Stromal cell of bone marrow (primary cell): ENCODE data around the gene CSNK1G2.

Experiments used
- DNase-seq: peaks from one replicate; pipeline ENCODE4 v3.0.0-alpha.2; 2012; ENCODE audit warnings: low read depth

CSNK1G2 gene

DNA sequence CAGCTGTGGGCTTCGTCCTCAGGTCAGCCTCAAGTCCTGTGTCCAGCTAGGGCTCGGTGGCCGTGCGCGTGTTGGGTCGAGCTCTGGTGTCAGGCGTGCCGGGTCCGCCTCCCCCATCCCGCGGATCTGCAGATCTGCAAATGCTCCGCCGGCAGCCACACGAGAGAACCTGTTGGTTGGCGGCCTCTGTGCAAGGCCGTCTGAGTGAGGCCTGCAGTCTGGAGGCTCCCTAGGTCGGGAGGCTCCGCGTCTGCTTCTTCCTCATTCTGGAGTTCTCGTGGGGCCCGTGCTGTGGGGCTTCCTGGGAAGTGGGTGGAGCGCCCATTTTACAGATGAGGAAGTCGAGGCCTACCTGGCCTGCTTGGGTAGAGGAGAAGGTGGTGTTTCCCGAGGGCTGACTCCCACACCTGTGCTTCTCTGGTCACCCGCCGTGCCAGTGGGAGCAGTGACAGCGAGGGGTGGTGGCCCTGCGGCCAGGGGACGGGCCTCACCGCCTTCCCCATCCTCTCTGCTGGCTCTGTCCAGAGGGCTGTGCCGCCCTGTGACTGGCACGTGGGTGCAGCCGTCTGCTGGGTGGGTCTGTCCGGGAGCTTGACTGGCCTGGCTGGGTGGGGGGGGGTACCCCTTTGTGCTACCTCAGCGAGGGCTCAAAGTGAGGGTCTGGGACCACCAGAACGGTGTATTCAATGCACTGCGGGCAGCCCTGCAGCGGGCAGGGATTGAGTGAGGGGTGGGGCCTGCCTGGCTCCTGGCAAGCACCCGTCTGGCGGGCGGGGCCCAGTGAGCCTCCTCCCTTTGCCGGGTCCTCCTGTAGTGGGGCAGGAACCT, 3.3 kb downstream of the CSNK1G2 start:
- no peak for DNase-seq

- no peak for DNase-seq
These were observed 4.1 kb downstream of the CSNK1G2 start for GRCh38 chr19:1944916-1945561.

DNA sequence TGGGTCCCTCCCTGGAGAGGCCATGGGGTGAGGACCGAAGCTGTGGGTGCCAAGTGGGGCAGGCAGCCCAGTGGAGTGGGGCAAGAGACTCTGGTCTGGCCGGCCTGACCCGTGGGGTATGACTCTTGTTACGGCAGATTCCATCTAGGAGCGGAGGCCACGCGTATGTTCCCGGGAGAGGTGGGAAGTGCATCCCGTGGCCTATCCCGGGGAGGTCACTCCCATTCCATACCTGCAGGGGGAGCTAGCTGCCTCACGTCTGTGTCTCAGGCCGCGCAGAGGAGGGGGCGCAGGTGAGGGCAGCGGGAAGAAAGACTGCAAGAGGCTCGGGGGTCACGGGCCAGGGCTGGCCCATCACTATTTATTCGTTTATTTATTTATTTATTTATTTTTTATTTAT, 4.9 kb downstream of the CSNK1G2 start:
- DNase-seq: no peak

DNA sequence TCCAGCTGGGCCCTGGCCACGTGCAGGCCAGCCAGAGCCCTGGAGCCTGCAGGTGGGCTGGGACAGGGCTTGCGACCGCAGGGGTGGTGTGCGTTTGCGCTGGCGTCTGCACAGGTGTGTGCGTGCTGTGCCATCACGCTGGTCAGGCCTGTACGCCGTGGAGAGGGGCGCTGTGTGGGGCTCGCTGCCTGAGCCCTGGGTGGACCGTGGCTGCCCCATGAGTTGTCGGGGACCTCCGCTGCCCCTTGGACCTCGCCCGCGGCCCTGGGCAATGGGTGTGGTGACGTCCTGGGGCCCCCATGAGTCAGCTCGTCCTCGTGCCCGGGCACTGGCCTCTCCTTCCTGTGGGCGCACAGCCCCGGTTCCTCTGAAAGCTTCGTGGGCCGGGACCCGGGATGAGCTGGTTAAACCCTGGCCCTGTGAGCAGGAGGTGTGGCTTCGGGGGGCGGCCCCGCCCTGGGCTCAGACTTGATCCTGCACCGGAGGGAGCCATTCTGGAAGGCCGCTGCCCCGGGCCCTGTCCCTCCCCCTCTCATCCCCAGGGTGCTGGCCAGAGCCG, 6.8 kb downstream of the CSNK1G2 start:
- no peak for DNase-seq

- no peak for DNase-seq
These were observed 8.5 kb downstream of the CSNK1G2 start for GRCh38 chr19:1949304-1950101.

DNA sequence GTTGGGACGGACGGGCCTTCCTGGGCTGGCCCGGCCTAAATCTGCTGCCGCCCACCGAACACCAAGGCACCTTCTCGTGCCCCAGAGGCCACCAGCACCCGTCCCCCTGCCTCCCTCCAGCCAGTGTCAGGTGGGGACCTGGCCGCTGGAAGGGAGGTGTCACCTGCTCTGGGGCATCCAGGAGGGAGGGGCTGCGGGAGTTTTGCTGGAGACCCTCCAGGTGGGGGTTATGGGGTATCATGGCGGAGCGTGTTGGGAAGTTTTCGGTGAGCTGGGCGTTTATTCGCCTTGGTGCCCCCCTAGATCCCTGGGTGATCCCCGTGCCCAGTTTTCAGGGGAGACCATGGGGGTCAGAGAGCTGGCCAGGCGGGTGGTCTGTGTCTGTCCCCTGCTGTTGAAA, 9.7 kb downstream of the CSNK1G2 start:
- no peak for DNase-seq

DNA sequence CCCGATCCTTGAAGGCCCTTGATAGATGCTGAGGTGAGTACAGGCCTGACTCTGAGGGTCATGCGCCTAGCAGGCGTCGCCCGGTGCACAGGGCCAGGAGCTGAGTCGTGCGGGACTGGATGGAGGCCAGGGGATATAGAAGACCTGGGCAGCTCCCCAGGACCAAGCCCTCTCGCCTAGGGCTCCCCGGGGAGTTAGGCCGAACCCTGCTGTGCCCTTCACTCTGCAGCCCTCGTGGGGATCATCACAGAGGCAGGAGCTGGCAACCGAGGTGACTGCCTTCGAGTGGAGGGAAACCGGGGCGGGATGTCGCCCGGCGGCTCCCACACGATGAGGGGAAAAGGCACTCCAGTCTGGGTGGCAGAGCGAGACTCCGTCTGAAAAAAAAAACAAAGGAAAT, 11.7 kb downstream of the CSNK1G2 start:
- DNase-seq: no peak

DNA sequence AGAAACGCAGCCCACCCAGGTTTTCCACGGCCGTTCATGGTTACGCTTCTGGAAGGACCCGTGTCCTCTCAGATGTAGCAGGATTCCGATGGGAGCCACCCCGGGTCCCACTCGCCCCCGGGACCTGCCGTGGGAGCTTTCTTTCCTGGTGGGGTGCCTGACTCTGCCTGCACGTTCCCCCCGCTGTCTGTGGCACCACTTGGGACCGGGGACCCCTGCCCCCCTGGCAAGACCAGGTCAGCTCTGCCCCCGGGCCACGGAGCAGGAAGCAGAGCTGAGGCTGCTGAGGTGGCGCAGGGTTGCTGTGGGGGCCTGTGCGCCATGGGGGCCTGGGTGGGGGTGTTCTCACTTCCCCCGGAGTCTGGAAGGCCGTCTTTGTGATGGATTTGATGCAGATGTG, 12.1 kb downstream of the CSNK1G2 start:
- no peak for DNase-seq

DNA sequence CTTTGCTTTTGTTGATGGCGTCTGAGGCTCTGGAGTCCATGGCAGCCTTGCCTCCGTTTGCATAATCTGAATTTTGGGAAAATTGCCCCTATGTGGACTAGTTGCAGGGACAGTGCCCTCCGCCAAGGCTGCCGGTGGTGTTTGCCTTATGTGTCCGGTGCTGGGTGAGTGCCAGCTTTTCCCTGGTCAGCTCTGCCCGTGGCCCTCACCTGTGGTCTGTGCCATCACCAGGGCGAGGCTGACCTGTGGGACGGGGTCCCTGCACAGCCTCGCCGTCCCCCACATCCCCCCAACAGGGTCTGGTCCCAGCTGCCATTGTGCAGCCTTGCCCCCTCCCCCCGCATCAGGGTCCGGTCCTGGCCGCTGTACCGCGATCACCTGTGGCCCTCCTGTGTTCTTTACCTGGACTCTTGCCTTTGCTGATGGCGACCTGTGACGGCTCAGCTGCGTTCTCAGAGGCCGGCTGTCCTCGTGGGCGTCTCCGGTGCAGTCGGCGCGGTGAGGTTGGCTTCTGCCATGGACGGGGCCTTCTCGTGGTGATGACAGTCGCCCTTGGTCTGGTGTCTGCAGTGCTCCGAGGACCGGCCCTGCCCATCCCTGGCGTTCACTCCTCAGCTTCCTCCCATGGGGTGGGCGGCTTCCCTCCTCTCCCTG, 12.6 kb downstream of the CSNK1G2 start:
- DNase-seq: no peak

DNA sequence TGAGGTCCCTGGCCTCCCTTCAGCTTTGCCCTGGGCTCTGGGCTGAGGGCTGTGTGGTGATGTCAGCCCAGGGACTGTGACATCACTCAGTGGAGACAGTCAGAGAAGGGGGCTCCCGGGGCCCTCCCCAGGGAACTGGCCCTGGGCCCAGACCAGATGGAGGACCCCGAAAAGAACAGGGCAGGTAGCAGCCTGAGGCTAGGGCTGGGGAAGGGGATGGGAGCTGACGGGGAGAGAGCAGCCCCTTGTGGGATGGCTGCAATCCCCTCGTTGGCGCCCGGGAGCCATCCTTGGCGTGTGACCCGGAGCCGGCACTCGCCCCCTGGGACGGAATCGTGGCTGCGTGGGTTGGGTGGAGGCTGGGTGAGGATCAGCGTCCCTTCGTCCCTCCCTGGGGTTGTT, 13.6 kb downstream of the CSNK1G2 start:
- no peak for DNase-seq

- DNase-seq: no peak
These were observed 14.5 kb downstream of the CSNK1G2 start for GRCh38 chr19:1955171-1956121.

- DNase-seq: no peak
These were observed 15.1 kb downstream of the CSNK1G2 start for GRCh38 chr19:1956122-1956494.

GRCh38 chr19:1956868-1957492, 16.0 kb downstream of the CSNK1G2 start:
- no peak for DNase-seq

DNA sequence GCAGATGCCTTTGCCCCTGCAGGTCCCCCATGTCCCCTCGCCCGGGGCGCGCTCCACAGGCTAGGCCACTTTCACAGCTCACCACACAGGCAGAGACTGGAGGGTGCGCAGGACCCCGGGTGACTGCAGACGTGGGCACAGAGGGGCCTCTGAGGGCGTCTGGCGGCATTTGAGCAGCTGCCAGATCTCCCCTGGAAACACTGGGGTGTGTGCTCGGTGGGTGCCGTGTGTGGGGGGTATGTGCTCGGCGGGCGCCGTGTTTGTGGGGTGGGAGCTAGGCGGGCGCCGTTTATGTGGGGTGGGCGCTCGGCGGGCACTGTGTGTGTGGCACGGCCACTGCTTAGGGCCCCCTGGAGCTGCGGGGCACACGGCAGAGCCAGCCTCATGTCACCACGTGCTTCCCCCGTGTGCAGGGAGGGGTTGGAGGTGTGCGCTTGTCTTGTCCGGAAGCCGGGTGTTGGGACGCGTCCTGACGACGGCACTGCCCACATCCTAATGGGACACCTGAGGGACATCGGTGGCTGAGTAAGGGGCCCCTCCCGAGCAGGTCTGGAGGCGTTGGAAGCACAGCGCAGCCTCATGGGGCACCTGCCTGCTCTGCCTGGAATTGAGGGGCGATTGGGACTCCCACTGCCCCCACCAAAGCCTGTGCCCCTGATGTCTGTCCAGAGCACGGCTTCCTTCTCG, 16.7 kb downstream of the CSNK1G2 start:
- DNase-seq: no peak

DNA sequence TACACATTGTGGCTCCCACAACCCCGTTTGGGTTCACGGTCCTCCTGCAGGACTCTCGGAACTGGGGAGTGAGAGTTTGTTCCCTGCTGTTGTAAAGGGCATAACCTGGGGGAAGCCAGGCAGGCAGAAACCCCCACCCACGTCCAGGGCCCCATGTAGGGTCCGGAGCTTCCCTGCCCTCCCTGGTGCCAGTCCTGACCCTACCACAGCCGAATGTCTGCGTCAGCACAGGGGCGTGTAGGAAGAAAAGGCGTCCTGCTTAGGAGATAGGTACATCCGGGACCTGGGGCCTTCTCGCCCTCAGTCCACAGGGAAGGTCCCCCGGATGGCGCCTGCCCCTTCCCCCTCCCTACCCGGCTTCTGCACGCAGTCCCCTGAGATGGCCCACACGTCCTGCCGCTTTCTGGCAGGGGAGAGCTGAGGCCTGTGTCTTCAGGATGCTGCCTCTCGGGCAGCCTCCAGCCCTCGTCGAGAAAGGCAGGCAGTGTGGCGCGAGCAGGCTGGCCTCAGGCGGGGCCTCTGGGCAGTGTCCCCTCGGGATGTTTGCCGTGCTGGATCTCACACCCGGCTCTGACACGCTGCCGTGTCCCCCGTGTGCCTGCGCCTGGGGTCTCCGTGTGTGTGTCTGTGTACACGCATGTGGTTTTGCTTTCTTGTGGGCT, 19.1 kb downstream of the CSNK1G2 start:
- DNase-seq: no peak

GRCh38 chr19:1961000-1961883, 20.3 kb downstream of the CSNK1G2 start:
- no peak for DNase-seq

- DNase-seq: no peak
These were observed 21.7 kb downstream of the CSNK1G2 start for GRCh38 chr19:1962674-1963073.

GRCh38 chr19:1967087-1967608, 26.2 kb downstream of the CSNK1G2 start:
- DNase-seq: no peak
